Natural killer cell (primary cell): ENCODE results near the gene LEMD2. TPM values are rescaled to one million over a fixed set of nuclear protein-coding genes. Genes with fewer than 3 reads are reported as not detected.

ENCODE experiments used
- ATAC-seq, 3 donors: fragments of 150-1000 bp in 2 of 3; fragments of 200-7000 bp in 1 of 3; cut with Tn5 transposase; 1 replicate in 1 of 3; 2 replicates in 2 of 3; pipeline ENCODE4 v1.10.0; 2021; ENCODE audit warnings: mild to moderate bottlenecking in 2 of 3, moderate library complexity in 2 of 3
- DNase-seq, 2 donors: peaks; one replicate each; pipeline versions ENCODE4 v3.0.0 to v3.0.0-alpha.2; 2013 to 2021; ENCODE audit warnings: mixed read lengths in 1 of 2
- H3K27ac ChIP-seq: one replicate; pipeline ENCODE4 v1.5.1; 2013; ENCODE audit warnings: mild to moderate bottlenecking, low read length
- H3K27me3 ChIP-seq: one replicate; pipeline ENCODE4 v1.6.1; 2013; ENCODE audit warnings: low read length; ENCODE audit not compliant: control insufficient read depth, insufficient read depth
- H3K36me3 ChIP-seq: one replicate; pipeline ENCODE4 v1.6.1; 2013; ENCODE audit warnings: low read length; ENCODE audit not compliant: control insufficient read depth, insufficient read depth
- H3K4me1 ChIP-seq: one replicate; pipeline ENCODE4 v1.6.1; 2013; ENCODE audit warnings: low read length; ENCODE audit not compliant: control insufficient read depth, insufficient read depth
- H3K4me3 ChIP-seq: one replicate; pipeline ENCODE4 v1.5.1; 2013; ENCODE audit warnings: low read length
- H3K9me3 ChIP-seq: one replicate; pipeline ENCODE4 v1.6.1; 2013; ENCODE audit warnings: low read length; ENCODE audit not compliant: control insufficient read depth, insufficient read depth
- H3K27ac Mint-ChIP-seq, 2 donors: one replicate each; pipeline ENCODE4 v1.8.0; 2022; ENCODE audit warnings: mild to moderate bottlenecking in 2 of 2, mixed read lengths in 2 of 2, moderate library complexity in 1 of 2
- H3K27me3 Mint-ChIP-seq, 2 donors: one replicate each; pipeline ENCODE4 v1.8.0; 2022; ENCODE audit warnings: low read depth in 2 of 2, mixed read lengths in 2 of 2
- H3K36me3 Mint-ChIP-seq: one replicate; pipeline ENCODE4 v1.8.0; 2022; ENCODE audit warnings: mixed read lengths
- H3K4me1 Mint-ChIP-seq, 2 donors: one replicate each; pipeline ENCODE4 v1.8.0; 2022; ENCODE audit warnings: mixed read lengths in 2 of 2
- H3K4me3 Mint-ChIP-seq: one replicate; pipeline ENCODE4 v1.8.0; 2022; ENCODE audit warnings: mild to moderate bottlenecking, moderate library complexity, mixed read lengths
- H3K9me3 Mint-ChIP-seq, 2 donors: one replicate each; pipeline ENCODE4 v1.8.0; 2022; ENCODE audit warnings: mixed read lengths in 2 of 2
- CTCF ChIP-seq: fragments of 200-600 bp; IDR thresholded peaks from one replicate; pipeline ENCODE4 v1.8.0; 2022; ENCODE audit warnings: antibody characterized with exemption
- WGBS: methylation state at CpG from one replicate; pipeline ENCODE4 v1.1.7; 2013; ENCODE audit warnings: missing lambda C conversion rate; ENCODE audit not compliant: insufficient coverage; 5-methylcytosine and 5-hydroxymethylcytosine counted together
- intact Hi-C: fragments of 100-400 bp; cut with micrococcal nuclease; formaldehyde crosslinking; loops from one replicate; pipeline ENCODE4 v1.14.2; 2022
- total RNA-seq, 4 donors: library from RNA; stranded (reverse); fragments of 120-200 nt in 1 of 4; gene quantifications; one replicate each; pipeline versions ENCODE4 v1.2.3 to v1.2.4, GENCODE V29; 2013 to 2022

LEMD2 gene
- total RNA-seq, 3 donors from 2014 or later (not counting 1 experiment from before 2014, with no cell fraction given) = 109 to 133 (median 121) TPM

- Histone ChIP-seq H3K9me3 (no peaks in the 10 kb centered on the region), H3K4me1 (no peaks in the 10 kb centered on the region), H3K36me3 (no peaks in the 10 kb centered on the region), H3K27me3 (no peaks in the 10 kb centered on the region), H3K27ac (no peak overlapping the region), H3K4me3 (no peak overlapping the region)
- no peak for ATAC-seq
- no peak for TF ChIP-seq CTCF
- WGBS = 77% methylated on average over 5 of the region's 5 CpGs
- no peak overlapping the region for H3K4me3 Mint-ChIP-seq
- intact Hi-C loops = no loop called here
- DNase-seq = no peak
- H3K36me3 Mint-ChIP-seq = no peaks in the 10 kb centered on the region
- no peak overlapping the region for H3K27ac Mint-ChIP-seq
- no peaks in the 10 kb centered on the region for H3K9me3 Mint-ChIP-seq
- peaks cover 4 to 12% of the 10 kb centered on the region in 2 donors for H3K27me3 Mint-ChIP-seq
- H3K4me1 Mint-ChIP-seq = peaks cover 5% of the 10 kb centered on the region in 2 donors
Observed at GRCh38 chr6:33739571-33739970, 49.4 kb downstream of the LEMD2 start.

- ATAC-seq = no peak
- Mint-ChIP-seq H3K27me3 (peaks cover 4 to 12% of the 10 kb centered on the region in 2 donors), H3K36me3 (no peaks in the 10 kb centered on the region), H3K4me3 (no peak overlapping the region), H3K4me1 (no peaks in the 10 kb centered on the region), H3K9me3 (no peaks in the 10 kb centered on the region), H3K27ac (no peak overlapping the region)
- intact Hi-C loops = no loop called here
- 87% methylated on average over 5 of the region's 5 CpGs for WGBS
- Histone ChIP-seq H3K4me3 (no peak overlapping the region), H3K36me3 (no peaks in the 10 kb centered on the region), H3K27me3 (no peaks in the 10 kb centered on the region), H3K9me3 (no peaks in the 10 kb centered on the region), H3K4me1 (no peaks in the 10 kb centered on the region), H3K27ac (no peak overlapping the region)
- TF ChIP-seq CTCF = no peak
- no peak for DNase-seq
Observed at GRCh38 chr6:33738879-33739278, 50.1 kb downstream of the LEMD2 start.

- no peaks in the 10 kb centered on the region for H3K4me1 ChIP-seq
- intact Hi-C loops = no loop called here
- no peaks in the 10 kb centered on the region for H3K36me3 ChIP-seq
- Mint-ChIP-seq H3K9me3 (no peaks in the 10 kb centered on the region), H3K27ac (no peak overlapping the region), H3K4me3 (no peak overlapping the region), H3K36me3 (no peaks in the 10 kb centered on the region), H3K4me1 (no peaks in the 10 kb centered on the region), H3K27me3 (peaks cover 4 to 10% of the 10 kb centered on the region in 2 donors)
- DNase-seq = no peak
- H3K27ac ChIP-seq = no peak overlapping the region
- WGBS = 91% methylated on average over 9 of the region's 9 CpGs
- no peak overlapping the region for H3K4me3 ChIP-seq
- H3K9me3 ChIP-seq = no peaks in the 10 kb centered on the region
- ATAC-seq = no peak
- no peak for TF ChIP-seq CTCF
- H3K27me3 ChIP-seq = no peaks in the 10 kb centered on the region
Observed at GRCh38 chr6:33738153-33738552, 50.8 kb downstream of the LEMD2 start.

GRCh38 chr6:33737267-33738026 is 51.5 kb downstream of the LEMD2 start:
- H3K36me3 ChIP-seq = no peaks in the 10 kb centered on the region
- Mint-ChIP-seq H3K4me1 (no peaks in the 10 kb centered on the region), H3K9me3 (no peaks in the 10 kb centered on the region), H3K4me3 (no peak overlapping the region), H3K36me3 (no peaks in the 10 kb centered on the region), H3K27ac (no peak overlapping the region), H3K27me3 (peaks cover under 1 to 3% of the 10 kb centered on the region in 2 donors)
- H3K4me3 ChIP-seq = no peak overlapping the region
- no peak for TF ChIP-seq CTCF
- no peaks in the 10 kb centered on the region for H3K4me1 ChIP-seq
- ATAC-seq = no peak
- H3K27me3 ChIP-seq = no peaks in the 10 kb centered on the region
- H3K27ac ChIP-seq = no peak overlapping the region
- H3K9me3 ChIP-seq = no peaks in the 10 kb centered on the region
- intact Hi-C loops = no loop called here
- 90% methylated on average over 15 of the region's 15 CpGs for WGBS
- no peak for DNase-seq
